Adrenal gland (tissue), 12 donors: ENCODE results near the gene SIGLEC5. TPM values are rescaled to one million over a fixed set of nuclear protein-coding genes. Genes with fewer than 3 reads are reported as not detected.

Experiments
- DNase-seq, 7 donors: peaks; one replicate each; pipeline ENCODE4 v3.0.0-alpha.2; 2019 to 2020
- H3K27ac ChIP-seq, 5 donors: fragments of 200-600 bp; sonication (generic) in 4 of 5; 1 replicate in 3 of 5; 2 replicates in 2 of 5; pipeline versions ENCODE4 v1.5.1 to v1.8.0; 2016 to 2020; ENCODE audit warnings: mild to moderate bottlenecking in 1 of 5
- H3K27me3 ChIP-seq: fragments of 200-600 bp; 2 replicates; pipeline ENCODE4 v1.8.0; 2021
- H3K36me3 ChIP-seq, 2 donors: fragments of 200-600 bp; replicated peaks in 1 of 2; 1 replicate in 1 of 2; 2 replicates in 1 of 2; pipeline versions ENCODE4 v1.5.1 to v1.8.0; 2018 to 2022
- H3K4me1 ChIP-seq, 2 donors: fragments of 200-600 bp; replicated peaks in 1 of 2; 1 replicate in 1 of 2; 2 replicates in 1 of 2; pipeline versions ENCODE4 v1.5.1 to v1.8.0; 2018 to 2021
- H3K4me3 ChIP-seq, 4 donors: fragments of 200-600 bp; sonication (generic) in 3 of 4; one replicate each; pipeline ENCODE4 v1.5.1; 2016 to 2018
- H3K9me3 ChIP-seq, 3 donors: fragments of 200-600 bp; sonication (generic) in 1 of 3; replicated peaks in 1 of 3; 1 replicate in 2 of 3; 2 replicates in 1 of 3; pipeline versions ENCODE4 v1.5.1 to v1.8.0; 2016 to 2021
- POLR2A ChIP-seq, 2 donors: fragments of 450-650 bp; IDR thresholded peaks; one replicate each; pipeline ENCODE4 v1.6.1; 2017; ENCODE audit warnings: antibody characterized with exemption in 2 of 2, mild to moderate bottlenecking in 2 of 2, moderate library complexity in 1 of 2
- WGBS, 4 donors: extraction: QIAGEN DNeasy Blood & Tissue Kit in 2 of 4; methylation state at CpG; one replicate each; pipeline versions ENCODE4 v1.1.5 to v1.1.7; 2013 to 2017; 5-methylcytosine and 5-hydroxymethylcytosine counted together
- intact Hi-C, 2 donors: fragments of 100-400 bp; cut with DNase I; formaldehyde crosslinking; loops; one replicate each; pipeline versions ENCODE4 v1.14.1 to v1.15.0; 2022 to 2023
- polyA plus RNA-seq, 3 donors: library from polyadenylated mRNA; stranded (reverse); fragments of 200-250 nt in 2 of 3; fragments of 350-450 nt in 1 of 3; fragmentation: Illumina TruSeq in 1 of 3; extraction: RNeasy Lipid Tissue Mini Kit (QIAGEN cat#74804) in 1 of 3; gene quantifications; one replicate each; pipeline ENCODE4 v1.2.3, GENCODE V29; 2013 to 2014
- total RNA-seq, 9 donors: library from RNA; depleted of rRNA in 4 of 9; stranded (reverse); fragments of >200 nt in 4 of 9; fragments of 120-200 nt in 1 of 9; fragmentation: NEBNext Ultra II Directional in 1 of 9; extraction: Animal tissue kit (Norgen Biotek cat#: 25700) in 1 of 9; gene quantifications; one replicate each; pipeline versions ENCODE4 v1.1.0 to v1.2.4, GENCODE V29; 2013 to 2023
- TF ChIP-seq, protein P1 (sequence below), 6 experiments: fragments of 450-650 bp in 4 of 6; fragments of 200-600 bp in 2 of 6; sonication (generic) in 1 of 6; IDR thresholded peaks; 1 replicate in 5 of 6; 2 replicates in 1 of 6; pipeline versions ENCODE4 v1.5.1 to v1.8.0; 2016 to 2021; ENCODE audit warnings: antibody characterized with exemption in 6 of 6, mild to moderate bottlenecking in 2 of 6, moderate library complexity in 1 of 6
- donor health status: healthy with polysubstance abuse.
- donor health status: Bipolar disorder and iron deficiency.
- donor health status: DM: yes; HTN: yes; CAD: no.
- donor health status: DM: no; HTN: no; CAD: no.
- donor health status: DM: no; HTN: no; CAD: no.
- donor health status: DM: yes; HTN: yes; CAD: no.

Gene SIGLEC5
- total and polyA plus RNA-seq, 12 donors, result 0.11 to 3.0 (median 0.57) TPM; not detected in 7

DNA sequence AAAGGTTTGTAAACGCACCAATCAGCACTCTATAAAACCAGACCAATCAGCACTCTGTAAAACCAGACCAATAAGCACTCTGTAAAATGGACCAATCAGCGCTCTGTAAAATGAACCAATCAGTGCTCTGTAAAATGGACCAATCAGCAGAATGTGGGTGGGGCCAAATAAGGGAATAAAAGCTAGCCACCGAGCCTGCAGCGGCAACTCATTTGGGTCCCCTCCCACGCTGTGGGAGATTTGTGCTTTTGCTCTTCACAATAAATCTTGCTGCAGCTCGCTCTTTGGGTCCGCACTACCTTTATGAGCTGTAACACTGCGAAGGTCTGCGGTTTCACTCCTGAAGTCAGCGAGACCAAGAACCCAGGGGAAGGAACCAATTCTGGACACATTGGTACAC, 31.1 kb downstream of the SIGLEC5 start:
- peaks cover 4% of the 10 kb centered on the region for H3K27me3 ChIP-seq
- H3K36me3 ChIP-seq, result no peaks in the 10 kb centered on the region
- 95 to 96% (median 96%) methylated on average over 10 of the region's 10 CpGs for WGBS, 4 donors
- H3K27ac ChIP-seq, result no peak overlapping the region
- TF ChIP-seq, protein P1, sequence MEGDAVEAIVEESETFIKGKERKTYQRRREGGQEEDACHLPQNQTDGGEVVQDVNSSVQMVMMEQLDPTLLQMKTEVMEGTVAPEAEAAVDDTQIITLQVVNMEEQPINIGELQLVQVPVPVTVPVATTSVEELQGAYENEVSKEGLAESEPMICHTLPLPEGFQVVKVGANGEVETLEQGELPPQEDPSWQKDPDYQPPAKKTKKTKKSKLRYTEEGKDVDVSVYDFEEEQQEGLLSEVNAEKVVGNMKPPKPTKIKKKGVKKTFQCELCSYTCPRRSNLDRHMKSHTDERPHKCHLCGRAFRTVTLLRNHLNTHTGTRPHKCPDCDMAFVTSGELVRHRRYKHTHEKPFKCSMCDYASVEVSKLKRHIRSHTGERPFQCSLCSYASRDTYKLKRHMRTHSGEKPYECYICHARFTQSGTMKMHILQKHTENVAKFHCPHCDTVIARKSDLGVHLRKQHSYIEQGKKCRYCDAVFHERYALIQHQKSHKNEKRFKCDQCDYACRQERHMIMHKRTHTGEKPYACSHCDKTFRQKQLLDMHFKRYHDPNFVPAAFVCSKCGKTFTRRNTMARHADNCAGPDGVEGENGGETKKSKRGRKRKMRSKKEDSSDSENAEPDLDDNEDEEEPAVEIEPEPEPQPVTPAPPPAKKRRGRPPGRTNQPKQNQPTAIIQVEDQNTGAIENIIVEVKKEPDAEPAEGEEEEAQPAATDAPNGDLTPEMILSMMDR (IDR thresholded peaks at IDR 0.05), result no peak
- no peak for TF ChIP-seq POLR2A (IDR thresholded peaks at IDR 0.05)
- H3K9me3 ChIP-seq, result no peaks in the 10 kb centered on the region
- no peak for DNase-seq
- H3K4me3 ChIP-seq, result no peak overlapping the region
- intact Hi-C loops, result no loop called here
- no peaks in the 10 kb centered on the region for H3K4me1 ChIP-seq

DNA sequence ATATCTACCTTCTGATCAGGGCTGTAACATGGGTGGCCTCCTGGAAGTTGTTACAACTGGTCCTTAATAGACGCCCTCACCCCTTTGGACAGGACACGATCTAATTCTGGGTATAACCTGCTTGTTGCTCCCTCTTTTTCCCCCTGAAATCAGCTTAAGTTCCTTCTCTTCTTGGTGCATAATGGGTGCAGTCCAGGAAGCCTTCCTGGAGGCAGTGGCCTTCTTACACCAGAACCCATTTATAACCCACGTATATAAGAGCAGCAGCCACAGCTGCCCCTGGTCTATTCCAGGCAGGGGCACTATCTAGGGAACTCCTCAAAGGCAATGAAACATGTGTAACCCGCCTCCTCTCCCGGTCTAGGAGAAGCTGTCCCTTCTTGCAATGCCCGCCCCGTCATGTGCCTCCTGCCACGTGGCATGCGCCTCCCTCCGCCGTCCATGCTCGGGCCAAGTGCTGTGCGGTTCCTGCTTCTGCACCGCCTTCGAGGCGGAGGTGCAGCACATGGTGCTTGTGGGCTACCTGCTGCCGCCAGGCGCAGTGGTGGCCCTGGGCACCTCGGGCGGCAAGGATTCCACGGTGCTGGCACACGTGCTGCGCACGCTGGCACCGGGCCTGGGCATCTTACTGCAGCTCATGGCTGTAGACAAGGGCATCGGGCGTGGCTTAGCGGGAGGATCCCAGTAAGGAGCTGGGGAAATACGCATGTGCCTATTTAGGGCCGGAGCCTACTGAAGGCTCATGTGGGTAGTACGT, 31.9 kb downstream of the SIGLEC5 start:
- TF ChIP-seq, protein P1 (IDR thresholded peaks at IDR 0.05), result no peak
- no peak for TF ChIP-seq POLR2A (IDR thresholded peaks at IDR 0.05)
- H3K27ac ChIP-seq, result no peak overlapping the region
- 91 to 96% (median 96%) methylated on average over 16 to 31 of the region's 31 CpGs for WGBS, 4 donors
- no peak overlapping the region for H3K4me3 ChIP-seq
- no peaks in the 10 kb centered on the region for H3K36me3 ChIP-seq
- peaks cover 4% of the 10 kb centered on the region for H3K27me3 ChIP-seq
- H3K4me1 ChIP-seq, result peaks cover 0 to 6% of the 10 kb centered on the region in 2 donors
- H3K9me3 ChIP-seq, result no peaks in the 10 kb centered on the region
- no peak for DNase-seq
- intact Hi-C loops, result no loop called here

DNA sequence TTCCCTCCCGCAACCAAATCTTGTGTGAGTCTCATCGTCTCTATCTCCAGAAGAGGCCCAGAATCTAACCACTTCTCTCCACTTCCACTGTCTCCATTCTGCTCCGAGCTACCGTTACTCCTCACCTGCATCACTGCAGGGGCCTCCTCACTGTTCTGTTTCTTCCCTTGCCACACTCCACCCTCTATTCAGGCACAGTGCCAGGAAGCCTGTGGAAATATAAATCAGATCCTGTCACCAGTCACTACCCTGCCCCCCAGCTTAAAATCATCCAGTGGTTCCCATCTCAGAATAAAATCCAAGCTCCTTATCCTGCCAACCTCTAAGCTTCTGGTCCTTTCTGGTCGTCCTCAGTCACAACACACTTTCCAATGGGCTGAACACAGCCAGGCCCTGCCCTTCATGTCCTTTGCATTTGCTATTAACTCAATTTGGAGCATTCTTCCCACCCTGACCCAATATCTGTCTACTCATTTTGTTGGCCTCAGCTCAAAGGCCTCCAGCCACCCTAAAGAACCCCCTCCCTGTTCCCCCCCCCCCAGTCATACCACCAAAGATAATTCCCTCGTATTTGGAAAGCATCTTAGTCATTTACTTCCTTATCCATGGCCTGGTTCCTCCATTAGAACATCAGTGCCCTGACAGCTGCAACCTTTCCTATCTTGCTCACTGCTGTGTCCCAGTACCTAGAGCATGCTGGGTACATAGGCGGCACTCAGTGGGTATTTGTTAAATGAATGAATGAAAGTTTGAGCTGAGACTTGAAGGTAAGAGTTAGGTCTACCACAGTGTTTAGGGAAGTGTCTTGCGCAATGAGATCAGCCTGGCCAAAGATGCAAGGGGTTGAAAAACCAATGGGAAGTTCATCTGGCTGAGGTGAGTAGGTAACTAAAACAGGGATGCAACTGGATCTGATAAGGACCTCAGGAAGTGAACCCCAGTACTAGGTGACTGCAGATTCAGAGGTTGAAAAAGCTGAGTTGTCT, 34.7 kb downstream of the SIGLEC5 start:
- Histone ChIP-seq H3K9me3 (no peaks in the 10 kb centered on the region), H3K4me3 (peak overlapping the region in 1 of 4 donors; percentile 71), H3K27me3 (peaks cover 3% of the 10 kb centered on the region), H3K36me3 (no peaks in the 10 kb centered on the region), H3K27ac (no peak overlapping the region), H3K4me1 (peaks cover 0 to 9% of the 10 kb centered on the region in 2 donors)
- TF ChIP-seq, protein P1 (IDR thresholded peaks at IDR 0.05), result no peak
- no peak for TF ChIP-seq POLR2A (IDR thresholded peaks at IDR 0.05)
- WGBS, 4 donors, result 86 to 89% (median 87%) methylated on average over 8 of the region's 8 CpGs
- intact Hi-C loops, result no loop called here
- DNase-seq, result no peak

- no peak for DNase-seq
- H3K27ac ChIP-seq, result no peak overlapping the region
- H3K36me3 ChIP-seq, result no peaks in the 10 kb centered on the region
- TF ChIP-seq POLR2A (IDR thresholded peaks at IDR 0.05), result no peak
- TF ChIP-seq, protein P1 (IDR thresholded peaks at IDR 0.05), result no peak
- H3K4me1 ChIP-seq, result peaks cover 0 to 9% of the 10 kb centered on the region in 2 donors
- WGBS, 4 donors, result 9 to 20% (median 15%) methylated on average over 6 of the region's 6 CpGs
- no peaks in the 10 kb centered on the region for H3K27me3 ChIP-seq
- intact Hi-C loops, result no loop called here
- H3K4me3 ChIP-seq, result peak overlapping the region in 3 of 4 donors; percentile 13 to 71 (median 45)
- H3K9me3 ChIP-seq, result no peaks in the 10 kb centered on the region
These were observed 35.5 kb downstream of the SIGLEC5 start for GRCh38 chr19:51594774-51595109.
